A673 (cell line): Measurements from ENCODE around the gene GPR141.

Experiments
- CTCF ChIP-seq: fragments of 300-800, 200-600 bp; sonication (generic); conservative IDR thresholded peaks from 2 replicates; pipeline ENCODE4 v1.5.1; 2017; ENCODE audit warnings: low read depth, mild to moderate bottlenecking, antibody characterized with exemption, low read length, moderate library complexity, mixed read lengths
- EZH2 ChIP-seq: fragments of 200-600 bp; sonication (generic); IDR thresholded peaks from 2 replicates; pipeline ENCODE4 v1.6.1; 2017; ENCODE audit warnings: borderline replicate concordance, low read depth, mild to moderate bottlenecking, mixed read lengths, antibody characterized with exemption, low read length; ENCODE audit not compliant: poor library complexity, severe bottlenecking

GRCh38 chr7:37666026-37666799, 17.4 kb upstream of the GPR141 start:
- TF ChIP-seq EZH2 (no peak), CTCF (no peak)
